Endodermal cell (in vitro differentiated cells): ENCODE measurements around the gene TDRD9. TPM values are rescaled to one million over a fixed set of nuclear protein-coding genes. Genes with fewer than 3 reads are reported as not detected.
"Not testable (repeated sequence)": the region's sequence is repeated elsewhere in the genome, so short reads cannot be mapped to it uniquely, and the experiment has no call there.

Experiments
- DNase-seq: peaks from one replicate; pipeline ENCODE4 v3.0.0-alpha.2; 2017
- H3K27ac ChIP-seq: 2 replicates; pipeline ENCODE4 v1.5.1; 2013; ENCODE audit warnings: mild to moderate bottlenecking, low read depth, low read length, moderate library complexity
- H3K27me3 ChIP-seq: 2 replicates; pipeline ENCODE4 v1.6.1; 2013; ENCODE audit warnings: mild to moderate bottlenecking, low read length, moderate library complexity; ENCODE audit not compliant: insufficient read depth, control insufficient read depth, poor library complexity, severe bottlenecking
- H3K36me3 ChIP-seq: 2 replicates; pipeline ENCODE4 v1.7.0; 2013; ENCODE audit warnings: mild to moderate bottlenecking, low read length, moderate library complexity; ENCODE audit not compliant: control insufficient read depth, insufficient read depth
- H3K4me1 ChIP-seq: one replicate; pipeline ENCODE4 v1.7.0; 2013; ENCODE audit warnings: low read length; ENCODE audit not compliant: control insufficient read depth, insufficient read depth
- H3K4me3 ChIP-seq: 2 replicates; pipeline ENCODE4 v1.5.1; 2013; ENCODE audit warnings: mild to moderate bottlenecking, low read length, moderate library complexity
- H3K9ac ChIP-seq: 2 replicates; pipeline ENCODE4 v1.6.1; 2013; ENCODE audit warnings: mild to moderate bottlenecking, low read length, moderate library complexity; ENCODE audit not compliant: poor library complexity, severe bottlenecking; ENCODE audit errors: extremely low read depth
- H3K9me3 ChIP-seq: 2 replicates; pipeline ENCODE4 v1.6.1; 2013; ENCODE audit warnings: mild to moderate bottlenecking, low read length, moderate library complexity; ENCODE audit not compliant: control insufficient read depth
- H3K27ac Mint-ChIP-seq: 2 replicates; pipeline ENCODE4 v1.8.0; 2020; ENCODE audit warnings: mixed read lengths
- H3K27me3 Mint-ChIP-seq: 2 replicates; pipeline ENCODE4 v1.8.0; 2021; ENCODE audit warnings: mild to moderate bottlenecking, mixed read lengths; ENCODE audit not compliant: insufficient read depth
- H3K36me3 Mint-ChIP-seq: 2 replicates; pipeline ENCODE4 v1.8.0; 2020; ENCODE audit warnings: low read depth, mixed read lengths
- H3K4me1 Mint-ChIP-seq: 2 replicates; pipeline ENCODE4 v1.8.0; 2020; ENCODE audit warnings: mixed read lengths
- H3K4me3 Mint-ChIP-seq: 2 replicates; pipeline ENCODE4 v1.8.0; 2020; ENCODE audit warnings: mild to moderate bottlenecking, moderate library complexity, mixed read lengths
- H3K9me3 Mint-ChIP-seq: 2 replicates; pipeline ENCODE4 v1.8.0; 2020; ENCODE audit warnings: mild to moderate bottlenecking, mixed read lengths
- CTCF ChIP-seq: fragments of 200-600 bp; sonication (generic); conservative IDR thresholded peaks from 2 replicates; pipeline ENCODE4 v1.5.0; 2021; ENCODE audit warnings: antibody characterized with exemption, mild to moderate bottlenecking
- WGBS, 2 experiments: methylation state at CpG; one replicate each; pipeline versions ENCODE4 v1.1.5 to v1.1.7; 2013; ENCODE audit warnings: missing lambda C conversion rate in 2 of 2, mixed read lengths in 1 of 2; ENCODE audit not compliant: insufficient coverage in 1 of 2, insufficient read length in 1 of 2; 5-methylcytosine and 5-hydroxymethylcytosine counted together
- total RNA-seq, 2 donors: library from RNA; stranded (reverse); fragmentation: NEBNext Ultra II Directional in 1 of 2; extraction: Animal tissue kit (Norgen Biotek cat#: 25700) in 1 of 2; gene quantifications; 2 replicates in 1 of 2; 3 replicates in 1 of 2; pipeline ENCODE4 v1.2.1, GENCODE V29; 2021

The TDRD9 gene
- total RNA-seq, 2 donors from 2014 or later, result not detected

GRCh38 chr14:103920981-103921854, 7.0 kb upstream of the TDRD9 start:
- peaks cover 12% of the 10 kb centered on the region for H3K36me3 ChIP-seq
- peak overlapping the region; percentile 90 for H3K9ac ChIP-seq
- no peaks in the 10 kb centered on the region for H3K9me3 ChIP-seq
- H3K27me3 ChIP-seq, result no peaks in the 10 kb centered on the region
- H3K4me1 ChIP-seq, result no peaks in the 10 kb centered on the region
- no peaks in the 10 kb centered on the region for H3K9me3 Mint-ChIP-seq
- peak overlapping the region; percentile 92 for H3K27ac Mint-ChIP-seq
- peak overlapping the region; percentile 89 for H3K4me3 Mint-ChIP-seq
- peak overlapping the region; percentile 100 for H3K4me3 ChIP-seq
- peaks cover 16% of the 10 kb centered on the region for H3K36me3 Mint-ChIP-seq
- TF ChIP-seq CTCF, result peak; percentile 99
- H3K27ac ChIP-seq, result no peak overlapping the region
- peaks cover 5% of the 10 kb centered on the region for H3K4me1 Mint-ChIP-seq
- 2% methylated on average over 37 to 58 of the region's 58 CpGs for WGBS, 2 experiments
- no peaks in the 10 kb centered on the region for H3K27me3 Mint-ChIP-seq
- peak; percentile 97 for DNase-seq

GRCh38 chr14:103921855-103922200, 6.4 kb upstream of the TDRD9 start:
- not testable (repeated sequence) for H3K27ac Mint-ChIP-seq, H3K4me1 ChIP-seq, H3K27ac ChIP-seq, H3K27me3 Mint-ChIP-seq, DNase-seq, H3K9me3 Mint-ChIP-seq, H3K9me3 ChIP-seq, H3K9ac ChIP-seq, H3K4me1 Mint-ChIP-seq, H3K27me3 ChIP-seq
- 84 to 90% methylated on average over 5 to 12 of the region's 12 CpGs for WGBS, 2 experiments
- Histone ChIP-seq H3K4me3 (peak overlapping the region; percentile 38), H3K36me3 (peaks cover 11% of the 10 kb centered on the region)
- H3K4me3 Mint-ChIP-seq, result peak overlapping the region; percentile 89
- H3K36me3 Mint-ChIP-seq, result peaks cover 14% of the 10 kb centered on the region

GRCh38 chr14:103923863-103924262, 4.4 kb upstream of the TDRD9 start:
- Histone ChIP-seq H3K4me3 (no peak overlapping the region), H3K27me3 (no peaks in the 10 kb centered on the region), H3K9ac (no peak overlapping the region), H3K27ac (no peak overlapping the region), H3K4me1 (no peaks in the 10 kb centered on the region), H3K9me3 (no peaks in the 10 kb centered on the region), H3K36me3 (peaks cover 3% of the 10 kb centered on the region)
- Mint-ChIP-seq H3K27ac (no peak overlapping the region), H3K36me3 (peaks cover 4% of the 10 kb centered on the region), H3K9me3 (peaks cover 5% of the 10 kb centered on the region), H3K4me1 (peaks cover 5% of the 10 kb centered on the region), H3K27me3 (no peaks in the 10 kb centered on the region), H3K4me3 (no peak overlapping the region)
- no peak for TF ChIP-seq CTCF
- DNase-seq, result no peak
- 85% methylated on average over 6 of the region's 6 CpGs; no CpG with 5 or more reads in 1 of the 2 experiments for WGBS, 2 experiments
